22Rv1 (cell line): ENCODE measurements around the gene TMTC2.

Experiments used
- CTCF ChIP-seq: fragments of 450-650 bp; IDR thresholded peaks from 2 replicates; pipeline ENCODE4 v1.5.1; 2017; ENCODE audit warnings: mild to moderate bottlenecking
- ZFX ChIP-seq: fragments of 450-650 bp; IDR thresholded peaks from 2 replicates; pipeline ENCODE4 v1.6.1; 2017; ENCODE audit warnings: antibody characterized with exemption, borderline replicate concordance

- TF ChIP-seq CTCF (no peak), ZFX (no peak)
These were observed 443.5 kb downstream of the TMTC2 start for GRCh38 chr12:83130178-83130577.
